CD14-positive monocyte (primary cell): ENCODE measurements around the gene ZNF346. TPM values are rescaled to one million over a fixed set of nuclear protein-coding genes. Genes with fewer than 3 reads are reported as not detected.

Source experiments
- DNase-seq, 3 donors: peaks; one replicate each; pipeline ENCODE4 v3.0.0-alpha.2; 2011 to 2022
- H2AFZ ChIP-seq: 2 replicates; pipeline ENCODE4 v1.6.0; 2012; ENCODE audit warnings: mild to moderate bottlenecking, low read depth, low read length, inconsistent platforms; ENCODE audit not compliant: insufficient read depth, poor library complexity, severe bottlenecking
- H3K27ac ChIP-seq, 2 donors: 1 replicate in 1 of 2; 2 replicates in 1 of 2; pipeline ENCODE4 v1.5.1; 2012 to 2013; ENCODE audit warnings: low read length in 2 of 2, control low read depth in 1 of 2, inconsistent platforms in 1 of 2, low read depth in 1 of 2, mild to moderate bottlenecking in 1 of 2
- H3K27me3 ChIP-seq, 2 donors: one replicate each; pipeline versions ENCODE4 v1.6.0 to v1.6.1; 2011 to 2013; ENCODE audit warnings: low read length in 2 of 2; ENCODE audit not compliant: control insufficient read depth in 2 of 2, insufficient read depth in 2 of 2
- H3K36me3 ChIP-seq, 2 donors: replicated peaks in 1 of 2; 1 replicate in 1 of 2; 2 replicates in 1 of 2; pipeline versions ENCODE4 v1.5.1 to v1.6.1; 2012 to 2013; ENCODE audit warnings: low read length in 2 of 2, control low read depth in 1 of 2, inconsistent platforms in 1 of 2, mild to moderate bottlenecking in 1 of 2; ENCODE audit not compliant: insufficient read depth in 2 of 2, control insufficient read depth in 1 of 2
- H3K4me1 ChIP-seq, 2 donors: 1 replicate in 1 of 2; 2 replicates in 1 of 2; pipeline versions ENCODE4 v1.5.1 to v1.6.1; 2012 to 2013; ENCODE audit warnings: low read length in 2 of 2, control low read depth in 1 of 2, inconsistent platforms in 1 of 2, mild to moderate bottlenecking in 1 of 2, moderate library complexity in 1 of 2; ENCODE audit not compliant: insufficient read depth in 2 of 2, control insufficient read depth in 1 of 2
- H3K4me2 ChIP-seq: replicated peaks from 2 replicates; pipeline ENCODE3; 2012; ENCODE audit warnings: low read length, moderate library complexity, mild to moderate bottlenecking; ENCODE audit not compliant: poor library complexity, severe bottlenecking; ENCODE audit errors: extremely low read depth
- H3K4me3 ChIP-seq, 3 experiments: fragments of 200-600 bp in 1 of 3; sonication (generic) in 1 of 3; replicated peaks in 1 of 3; 1 replicate in 2 of 3; 2 replicates in 1 of 3; pipeline ENCODE4 v1.5.1; 2011 to 2013; ENCODE audit warnings: low read length in 3 of 3, mild to moderate bottlenecking in 3 of 3, control low read depth in 2 of 3, low read depth in 2 of 3, inconsistent platforms in 1 of 3, moderate library complexity in 1 of 3
- H3K79me2 ChIP-seq: 2 replicates; pipeline ENCODE4 v1.6.0; 2012; ENCODE audit warnings: mild to moderate bottlenecking, control low read depth, inconsistent platforms, low read length, moderate library complexity; ENCODE audit not compliant: insufficient read depth
- H3K9ac ChIP-seq: 2 replicates; pipeline ENCODE4 v1.6.0; 2017; ENCODE audit warnings: low read length, mild to moderate bottlenecking; ENCODE audit not compliant: insufficient read depth, poor library complexity, severe bottlenecking
- H3K9me3 ChIP-seq, 2 donors: replicated peaks in 1 of 2; 1 replicate in 1 of 2; 2 replicates in 1 of 2; pipeline versions ENCODE4 v1.5.1 to v1.6.1; 2012 to 2013; ENCODE audit warnings: low read length in 2 of 2, control low read depth in 1 of 2; ENCODE audit not compliant: control insufficient read depth in 1 of 2, insufficient read depth in 1 of 2
- H4K20me1 ChIP-seq: 2 replicates; pipeline ENCODE4 v1.6.0; 2012; ENCODE audit warnings: mild to moderate bottlenecking, low read length, control low read depth, moderate library complexity; ENCODE audit not compliant: insufficient read depth
- H3K27ac Mint-ChIP-seq, 7 donors: one replicate each; pipeline ENCODE4 v1.8.0; 2020; ENCODE audit warnings: mild to moderate bottlenecking in 7 of 7, mixed read lengths in 7 of 7, moderate library complexity in 6 of 7, inconsistent platforms in 2 of 7
- H3K27me3 Mint-ChIP-seq, 3 donors: one replicate each; pipeline ENCODE4 v1.8.0; 2021 to 2022; ENCODE audit warnings: low read depth in 3 of 3, mild to moderate bottlenecking in 3 of 3, mixed read lengths in 3 of 3, moderate library complexity in 3 of 3, inconsistent platforms in 1 of 3
- H3K36me3 Mint-ChIP-seq, 2 donors: one replicate each; pipeline ENCODE4 v1.8.0; 2020; ENCODE audit warnings: mixed read lengths in 2 of 2, inconsistent platforms in 1 of 2, mild to moderate bottlenecking in 1 of 2
- H3K4me1 Mint-ChIP-seq: one replicate; pipeline ENCODE4 v1.8.0; 2020; ENCODE audit warnings: mild to moderate bottlenecking, mixed read lengths
- H3K4me3 Mint-ChIP-seq, 2 donors: one replicate each; pipeline ENCODE4 v1.8.0; 2020; ENCODE audit warnings: mild to moderate bottlenecking in 2 of 2, mixed read lengths in 2 of 2, moderate library complexity in 1 of 2
- H3K9me3 Mint-ChIP-seq, 7 donors: one replicate each; pipeline ENCODE4 v1.8.0; 2020 to 2022; ENCODE audit warnings: mixed read lengths in 7 of 7, mild to moderate bottlenecking in 6 of 7, moderate library complexity in 6 of 7, inconsistent platforms in 2 of 7
- CTCF ChIP-seq: fragments of 200-600 bp; IDR thresholded peaks from one replicate; pipeline ENCODE4 v1.8.0; 2022; ENCODE audit warnings: antibody characterized with exemption, mild to moderate bottlenecking
- WGBS: methylation state at CpG from one replicate; pipeline ENCODE4 v1.1.5; 2013; ENCODE audit warnings: missing lambda C conversion rate; ENCODE audit not compliant: insufficient coverage; 5-methylcytosine and 5-hydroxymethylcytosine counted together
- intact Hi-C, 2 donors: fragments of 100-400 bp; cut with micrococcal nuclease; formaldehyde crosslinking; loops; one replicate each; pipeline versions ENCODE4 v1.15.0 to v1.15.1; 2023
- polyA plus RNA-seq, 3 donors: library from polyadenylated mRNA; depleted of rRNA in 1 of 3; unstranded in 2 of 3; stranded (reverse) in 1 of 3; fragments of 300-500 nt in 2 of 3; fragments of >200 nt in 1 of 3; fragmentation: Illumina TruSeq in 2 of 3; gene quantifications; 1 replicate in 2 of 3; 2 replicates in 1 of 3; pipeline ENCODE4 v1.2.3, GENCODE V29; 2012 to 2021

ZNF346 gene
- polyA plus RNA-seq, 3 donors: 6.0 to 9.6 (median 6.4) TPM

DNA sequence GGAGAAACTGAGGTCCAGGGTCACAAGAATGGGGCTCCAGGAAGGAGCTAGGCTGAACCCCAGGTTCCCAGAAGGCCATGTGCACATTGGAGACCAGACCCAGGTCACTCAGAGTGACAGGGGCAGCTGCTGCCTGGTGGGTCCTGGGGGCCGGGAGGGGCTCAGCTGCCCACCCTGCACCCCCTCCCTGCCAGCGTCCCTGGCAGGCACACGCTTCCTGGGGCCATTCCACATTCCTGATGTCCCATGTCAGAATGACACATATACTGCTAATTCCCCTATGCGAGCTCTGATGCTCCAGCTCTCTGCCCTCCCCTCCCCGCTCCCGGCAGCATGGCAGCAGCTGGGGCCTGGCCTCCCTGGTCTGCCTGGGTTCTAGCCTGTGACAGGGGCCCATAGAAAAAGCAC lies 78.2 kb downstream of the ZNF346 start:
- Mint-ChIP-seq H3K4me1 (no peaks in the 10 kb centered on the region), H3K27ac (no peak overlapping the region), H3K4me3 (no peak overlapping the region), H3K9me3 (peaks cover 0 to 3% (median 0%) of the 10 kb centered on the region in 7 donors), H3K36me3 (no peaks in the 10 kb centered on the region), H3K27me3 (peaks cover 4 to 11% (median 5%) of the 10 kb centered on the region in 3 donors)
- 85% methylated on average over 6 of the region's 6 CpGs for WGBS
- intact Hi-C loops: no loop called here
- no peaks in the 10 kb centered on the region for H3K9me3 ChIP-seq
- H3K27me3 ChIP-seq: no peaks in the 10 kb centered on the region
- no peak for DNase-seq
- no peaks in the 10 kb centered on the region for H3K36me3 ChIP-seq
- no peak overlapping the region for H3K4me3 ChIP-seq
- no peak overlapping the region for H3K9ac ChIP-seq
- H3K4me1 ChIP-seq: no peaks in the 10 kb centered on the region
- no peak for TF ChIP-seq CTCF
- no peak overlapping the region for H2AFZ ChIP-seq
- H3K79me2 ChIP-seq: no peaks in the 10 kb centered on the region
- H3K27ac ChIP-seq: no peak overlapping the region
- H3K4me2 ChIP-seq: no peak overlapping the region
- H4K20me1 ChIP-seq: no peaks in the 10 kb centered on the region

GRCh38 chr5:177103523-177104253 lies 81.2 kb downstream of the ZNF346 start:
- no peak overlapping the region for H3K9ac ChIP-seq
- no peaks in the 10 kb centered on the region for H3K9me3 ChIP-seq
- H3K36me3 ChIP-seq: no peaks in the 10 kb centered on the region
- no peak overlapping the region for H2AFZ ChIP-seq
- 50% methylated on average over 7 of the region's 9 CpGs for WGBS
- no peak overlapping the region for H3K27ac ChIP-seq
- TF ChIP-seq CTCF: no peak
- H3K4me2 ChIP-seq: no peak overlapping the region
- H3K79me2 ChIP-seq: no peaks in the 10 kb centered on the region
- Mint-ChIP-seq H3K27me3 (peaks cover 7 to 9% (median 7%) of the 10 kb centered on the region in 3 donors), H3K9me3 (peaks cover 0 to 3% (median 0%) of the 10 kb centered on the region in 7 donors), H3K4me1 (no peaks in the 10 kb centered on the region), H3K36me3 (no peaks in the 10 kb centered on the region), H3K27ac (no peak overlapping the region), H3K4me3 (no peak overlapping the region)
- no peak overlapping the region for H3K4me3 ChIP-seq
- H4K20me1 ChIP-seq: no peaks in the 10 kb centered on the region
- H3K4me1 ChIP-seq: no peaks in the 10 kb centered on the region
- no peaks in the 10 kb centered on the region for H3K27me3 ChIP-seq
- intact Hi-C loops: no loop called here
- no peak for DNase-seq
